PFSK-1 (cell line): ENCODE data around the gene TMPRSS3.

Experiments
- FOXP2 ChIP-seq: optimal IDR thresholded peaks from 2 replicates; pipeline ENCODE3; 2011; ENCODE audit warnings: borderline replicate concordance, control low read depth, inconsistent platforms; ENCODE audit not compliant: insufficient read depth; ENCODE audit errors: extremely low read length, extremely low read depth
- POLR2AphosphoS5 ChIP-seq: IDR thresholded peaks from 2 replicates; pipeline ENCODE4 v1.6.1; 2012; ENCODE audit warnings: low read depth, mild to moderate bottlenecking, control low read depth, low read length, moderate library complexity
- SIN3A ChIP-seq: IDR thresholded peaks from 2 replicates; pipeline ENCODE4 v1.6.1; 2012; ENCODE audit warnings: mild to moderate bottlenecking, low read length, moderate library complexity, borderline replicate concordance; ENCODE audit not compliant: insufficient read depth
- TAF1 ChIP-seq: IDR thresholded peaks from 2 replicates; pipeline ENCODE4 v1.6.1; 2012; ENCODE audit warnings: low read length, control low read depth, borderline replicate concordance; ENCODE audit not compliant: insufficient read depth
- TF ChIP-seq, protein P1 (sequence below), 2 experiments: IDR thresholded peaks; 2 replicates each; pipeline versions ENCODE4 v1.6.1 to v1.8.0; 2011 to 2012; ENCODE audit warnings: low read depth in 2 of 2, low read length in 2 of 2, control low read depth in 1 of 2, inconsistent platforms in 1 of 2, mild to moderate bottlenecking in 1 of 2, moderate library complexity in 1 of 2; ENCODE audit not compliant: insufficient read depth in 1 of 2

TMPRSS3 gene

DNA sequence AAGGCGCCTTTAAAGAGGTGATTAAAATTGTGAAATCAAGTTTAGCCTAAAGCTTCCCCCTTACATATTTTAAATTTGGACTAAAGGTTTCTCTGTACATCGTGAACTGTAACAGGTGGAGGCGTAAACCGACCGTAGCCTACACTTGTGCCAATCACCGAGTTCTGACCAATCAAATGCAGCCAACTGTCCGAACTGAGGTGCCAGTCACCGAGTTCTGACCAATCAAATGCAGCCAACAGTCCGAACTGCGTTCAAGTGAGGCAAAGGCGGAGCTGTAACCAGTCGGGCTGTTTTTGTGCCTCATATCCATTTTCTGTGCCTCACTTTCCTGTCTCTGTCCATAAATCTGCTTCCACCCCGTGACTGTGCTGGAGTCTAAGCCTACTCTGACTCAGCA, 36.9 kb downstream of the TMPRSS3 start:
- TF ChIP-seq TAF1: no peak

DNA sequence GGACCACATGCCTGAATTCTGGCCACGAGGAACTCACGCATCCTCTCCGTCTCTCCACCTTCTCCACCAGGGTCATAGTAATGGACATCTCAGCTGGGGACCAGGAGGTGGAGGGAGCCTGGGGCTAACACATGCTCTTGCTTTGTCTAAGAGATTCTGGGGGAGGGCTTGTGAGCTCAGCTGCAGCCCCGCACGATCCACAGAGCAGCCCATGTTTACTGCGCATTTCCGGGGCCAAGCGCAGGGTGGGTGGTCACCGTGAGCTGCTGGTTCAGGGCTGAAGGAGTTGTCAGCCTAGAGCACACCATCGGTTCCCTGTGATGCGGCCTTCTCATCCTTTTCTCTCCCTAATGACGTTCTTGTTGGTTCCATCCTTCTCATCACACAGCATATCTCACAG, 37.6 kb downstream of the TMPRSS3 start:
- TF ChIP-seq TAF1 (no peak), FOXP2 (no peak), SIN3A (no peak), POLR2AphosphoS5 (no peak)
- TF ChIP-seq, protein P1, sequence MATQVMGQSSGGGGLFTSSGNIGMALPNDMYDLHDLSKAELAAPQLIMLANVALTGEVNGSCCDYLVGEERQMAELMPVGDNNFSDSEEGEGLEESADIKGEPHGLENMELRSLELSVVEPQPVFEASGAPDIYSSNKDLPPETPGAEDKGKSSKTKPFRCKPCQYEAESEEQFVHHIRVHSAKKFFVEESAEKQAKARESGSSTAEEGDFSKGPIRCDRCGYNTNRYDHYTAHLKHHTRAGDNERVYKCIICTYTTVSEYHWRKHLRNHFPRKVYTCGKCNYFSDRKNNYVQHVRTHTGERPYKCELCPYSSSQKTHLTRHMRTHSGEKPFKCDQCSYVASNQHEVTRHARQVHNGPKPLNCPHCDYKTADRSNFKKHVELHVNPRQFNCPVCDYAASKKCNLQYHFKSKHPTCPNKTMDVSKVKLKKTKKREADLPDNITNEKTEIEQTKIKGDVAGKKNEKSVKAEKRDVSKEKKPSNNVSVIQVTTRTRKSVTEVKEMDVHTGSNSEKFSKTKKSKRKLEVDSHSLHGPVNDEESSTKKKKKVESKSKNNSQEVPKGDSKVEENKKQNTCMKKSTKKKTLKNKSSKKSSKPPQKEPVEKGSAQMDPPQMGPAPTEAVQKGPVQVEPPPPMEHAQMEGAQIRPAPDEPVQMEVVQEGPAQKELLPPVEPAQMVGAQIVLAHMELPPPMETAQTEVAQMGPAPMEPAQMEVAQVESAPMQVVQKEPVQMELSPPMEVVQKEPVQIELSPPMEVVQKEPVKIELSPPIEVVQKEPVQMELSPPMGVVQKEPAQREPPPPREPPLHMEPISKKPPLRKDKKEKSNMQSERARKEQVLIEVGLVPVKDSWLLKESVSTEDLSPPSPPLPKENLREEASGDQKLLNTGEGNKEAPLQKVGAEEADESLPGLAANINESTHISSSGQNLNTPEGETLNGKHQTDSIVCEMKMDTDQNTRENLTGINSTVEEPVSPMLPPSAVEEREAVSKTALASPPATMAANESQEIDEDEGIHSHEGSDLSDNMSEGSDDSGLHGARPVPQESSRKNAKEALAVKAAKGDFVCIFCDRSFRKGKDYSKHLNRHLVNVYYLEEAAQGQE (IDR thresholded peaks at IDR 0.05; ENCODE audit: insufficient read depth in 1 of 2, low read depth in 2 of 2, low read length in 2 of 2): no peak

DNA sequence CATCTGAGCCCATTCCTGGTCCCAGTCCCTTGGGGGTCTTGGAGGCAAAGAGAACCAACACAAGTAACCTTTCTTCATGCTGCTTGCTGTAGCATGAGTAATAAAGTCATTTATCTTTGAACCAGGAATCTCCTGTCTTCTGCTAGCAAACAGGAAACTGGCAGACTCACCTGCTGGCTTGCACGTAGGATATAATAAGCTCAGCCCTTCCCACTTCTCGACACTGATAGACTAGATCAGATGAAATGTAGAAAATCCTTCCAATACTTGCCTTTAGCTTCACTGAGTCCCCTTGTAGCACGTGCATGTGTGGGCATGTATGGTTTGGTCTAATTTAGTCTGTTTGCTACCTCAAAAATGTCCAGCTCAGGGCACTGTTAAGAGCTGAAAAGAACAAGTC, 38.5 kb downstream of the TMPRSS3 start:
- no peak for TF ChIP-seq SIN3A
- no peak for TF ChIP-seq TAF1
- no peak for TF ChIP-seq POLR2AphosphoS5
- no peak for TF ChIP-seq FOXP2
- TF ChIP-seq, protein P1 (IDR thresholded peaks at IDR 0.05; ENCODE audit: insufficient read depth in 1 of 2, low read depth in 2 of 2, low read length in 2 of 2): no peak

DNA sequence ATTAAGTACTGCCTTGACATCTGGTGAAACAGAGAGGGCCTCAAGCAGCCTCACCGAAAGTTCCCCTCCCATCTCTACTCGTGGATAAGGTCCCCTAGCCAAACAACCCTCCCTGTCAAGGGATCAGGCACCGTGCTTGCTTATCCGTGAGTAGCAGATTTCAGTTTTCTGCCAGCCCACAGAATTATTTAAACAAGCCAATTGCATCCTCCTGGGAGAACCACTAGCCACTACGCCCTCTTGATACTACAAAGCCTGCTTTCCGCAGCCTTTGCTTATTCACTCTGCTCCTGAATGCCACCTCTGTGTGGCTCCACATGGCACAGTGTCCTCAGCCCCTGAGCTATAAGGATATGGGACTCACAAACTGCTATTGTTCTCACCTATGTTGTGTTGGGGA, 39.2 kb downstream of the TMPRSS3 start:
- TF ChIP-seq SIN3A (no peak), TAF1 (no peak), POLR2AphosphoS5 (no peak)
- TF ChIP-seq, protein P1 (IDR thresholded peaks at IDR 0.05; ENCODE audit: insufficient read depth in 1 of 2, low read depth in 2 of 2, low read length in 2 of 2): no peak

DNA sequence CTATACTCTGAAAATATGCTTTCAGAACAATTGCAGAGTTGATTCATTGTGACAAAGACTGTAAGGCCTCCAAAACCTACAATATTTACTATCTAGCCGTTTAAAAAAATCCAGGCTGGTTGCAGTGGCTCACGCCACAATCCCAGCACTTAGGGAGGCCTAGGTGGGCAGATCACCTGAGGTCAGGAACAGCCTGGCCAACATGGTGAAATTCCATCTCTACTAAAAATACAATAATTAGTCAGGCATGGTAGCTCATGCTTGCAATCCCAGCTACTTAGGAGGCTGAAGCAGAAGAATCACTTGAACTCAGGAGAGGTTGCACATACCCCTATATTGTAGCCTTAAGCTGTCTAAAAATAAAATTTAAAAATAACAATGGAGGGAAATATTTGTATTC, 39.8 kb downstream of the TMPRSS3 start:
- TF ChIP-seq, protein P1 (IDR thresholded peaks at IDR 0.05; ENCODE audit: insufficient read depth in 1 of 2, low read depth in 2 of 2, low read length in 2 of 2): no peak

DNA sequence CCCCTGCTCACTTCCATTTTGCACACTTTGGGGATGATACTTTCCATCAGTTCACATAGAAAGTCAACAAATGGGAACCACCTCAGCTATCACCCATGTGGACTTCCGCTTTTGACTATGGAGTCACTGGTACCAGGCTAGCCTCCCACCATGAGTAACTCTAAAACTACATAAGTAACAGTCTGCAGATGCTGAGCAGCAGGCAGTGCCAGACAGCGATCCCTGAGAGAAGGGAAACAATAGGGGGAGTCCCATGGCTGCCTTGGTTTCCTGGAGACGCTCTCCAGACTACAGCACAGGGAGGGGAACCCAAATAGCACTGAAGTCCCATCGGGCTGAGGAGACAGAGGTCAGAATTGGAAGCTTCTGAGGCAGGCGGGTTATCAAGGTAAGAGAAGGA, 42.2 kb downstream of the TMPRSS3 start:
- no peak for TF ChIP-seq SIN3A
- no peak for TF ChIP-seq FOXP2
- TF ChIP-seq TAF1: no peak
- TF ChIP-seq POLR2AphosphoS5: no peak
- TF ChIP-seq, protein P1 (IDR thresholded peaks at IDR 0.05; ENCODE audit: insufficient read depth in 1 of 2, low read depth in 2 of 2, low read length in 2 of 2): no peak
